Activated naive CD4-positive, alpha-beta T cell treated with anti-CD3 and anti-CD28 coated beads for 36 hours (primary cell): ENCODE results near the gene FANCC. TPM values are rescaled to one million over a fixed set of nuclear protein-coding genes. Genes with fewer than 3 reads are reported as not detected.
A peak's percentile ranks its signal among the peaks of the same experiment; 100 is the strongest.

Source experiments
- microRNA-seq: library from miRNA; unstranded; fragments of <30 nt; microRNA quantifications from one replicate; pipeline ENCODE4 v1.2.0, GENCODE V29; 2022; ENCODE audit warnings: borderline microRNAs expressed, borderline replicate concordance
- total RNA-seq, 2 experiments: library from RNA; stranded (reverse); gene quantifications; one replicate each; pipeline ENCODE4 v1.2.3, GENCODE V29; 2021

FANCC gene
- total RNA-seq, 2 experiments from 2014 or later: 14.1 to 14.5 TPM

Small RNAs within 50 kb of the gene (microRNA-seq; reads per million reads assigned to microRNA genes)
- 1,305 reads per million, percentile 85 among the genes with 10 or more reads in this experiment for gene MIR23B
- gene MIR24-1: not detected
- gene MIR27B: 388 reads per million, percentile 76 among the genes with 10 or more reads in this experiment
- gene MIR3074: not detected
- not detected for gene MIR6081

Other genes with a start within 250 kb of the FANCC start
- gene PTCH1, start 199.3 kb upstream of the FANCC start, total RNA-seq: 1 to 10 TPM; 3.4 to 4.0 TPM